Immature natural killer cell (primary cell): ENCODE data around the gene C2CD5. TPM values are rescaled to one million over a fixed set of nuclear protein-coding genes. Genes with fewer than 3 reads are reported as not detected.
A peak's percentile ranks its signal among the peaks of the same experiment; 100 is the strongest.

ENCODE experiments used
- DNase-seq, 3 donors: peaks; one replicate each; pipeline ENCODE4 v3.0.0; 2022; ENCODE audit warnings: mixed read lengths in 1 of 3
- H3K27ac Mint-ChIP-seq, 6 donors: one replicate each; pipeline ENCODE4 v1.8.0; 2020; ENCODE audit warnings: mixed read lengths in 6 of 6, mild to moderate bottlenecking in 5 of 6, inconsistent platforms in 4 of 6, moderate library complexity in 3 of 6
- H3K27me3 Mint-ChIP-seq, 3 donors: one replicate each; pipeline ENCODE4 v1.8.0; 2020 to 2021; ENCODE audit warnings: low read depth in 3 of 3, mild to moderate bottlenecking in 3 of 3, mixed read lengths in 3 of 3, moderate library complexity in 3 of 3, inconsistent platforms in 1 of 3
- H3K36me3 Mint-ChIP-seq, 3 donors: one replicate each; pipeline ENCODE4 v1.8.0; 2020; ENCODE audit warnings: mixed read lengths in 3 of 3, inconsistent platforms in 2 of 3, mild to moderate bottlenecking in 2 of 3
- H3K4me1 Mint-ChIP-seq, 2 donors: one replicate each; pipeline ENCODE4 v1.8.0; 2020; ENCODE audit warnings: inconsistent platforms in 2 of 2, mild to moderate bottlenecking in 2 of 2, mixed read lengths in 2 of 2, moderate library complexity in 1 of 2
- H3K4me3 Mint-ChIP-seq, 5 donors: one replicate each; pipeline ENCODE4 v1.8.0; 2020; ENCODE audit warnings: mild to moderate bottlenecking in 5 of 5, mixed read lengths in 5 of 5, inconsistent platforms in 3 of 5, moderate library complexity in 3 of 5
- H3K9me3 Mint-ChIP-seq, 6 donors: one replicate each; pipeline ENCODE4 v1.8.0; 2020; ENCODE audit warnings: mild to moderate bottlenecking in 6 of 6, mixed read lengths in 6 of 6, inconsistent platforms in 4 of 6, moderate library complexity in 3 of 6
- polyA plus RNA-seq, 3 donors: library from polyadenylated mRNA; unstranded; fragments of 300-500 nt; fragmentation: Illumina TruSeq; gene quantifications; one replicate each; pipeline ENCODE4 v1.2.3, GENCODE V29; 2021

The C2CD5 gene
- polyA plus RNA-seq, 3 donors from 2014 or later, result 5.2 to 15.2 (median 14.1) TPM

- peaks cover 3 to 11% (median 10%) of the 10 kb centered on the region in 3 donors for H3K27me3 Mint-ChIP-seq
- peak overlapping the region in 5 of 6 donors; percentile 55 to 90 (median 73) for H3K27ac Mint-ChIP-seq
- H3K36me3 Mint-ChIP-seq, result peaks cover 0 to 1% (median 0%) of the 10 kb centered on the region in 3 donors
- H3K4me1 Mint-ChIP-seq, result peaks cover 35 to 40% of the 10 kb centered on the region in 2 donors
- H3K9me3 Mint-ChIP-seq, result peaks cover 0 to 4% (median 0%) of the 10 kb centered on the region in 6 donors
- H3K4me3 Mint-ChIP-seq, result peak overlapping the region; percentile 94 to 98 (median 96)
- DNase-seq, result no peak
Measured at GRCh38 chr12:22545255-22545654, 913 bp upstream of the C2CD5 start.

DNA sequence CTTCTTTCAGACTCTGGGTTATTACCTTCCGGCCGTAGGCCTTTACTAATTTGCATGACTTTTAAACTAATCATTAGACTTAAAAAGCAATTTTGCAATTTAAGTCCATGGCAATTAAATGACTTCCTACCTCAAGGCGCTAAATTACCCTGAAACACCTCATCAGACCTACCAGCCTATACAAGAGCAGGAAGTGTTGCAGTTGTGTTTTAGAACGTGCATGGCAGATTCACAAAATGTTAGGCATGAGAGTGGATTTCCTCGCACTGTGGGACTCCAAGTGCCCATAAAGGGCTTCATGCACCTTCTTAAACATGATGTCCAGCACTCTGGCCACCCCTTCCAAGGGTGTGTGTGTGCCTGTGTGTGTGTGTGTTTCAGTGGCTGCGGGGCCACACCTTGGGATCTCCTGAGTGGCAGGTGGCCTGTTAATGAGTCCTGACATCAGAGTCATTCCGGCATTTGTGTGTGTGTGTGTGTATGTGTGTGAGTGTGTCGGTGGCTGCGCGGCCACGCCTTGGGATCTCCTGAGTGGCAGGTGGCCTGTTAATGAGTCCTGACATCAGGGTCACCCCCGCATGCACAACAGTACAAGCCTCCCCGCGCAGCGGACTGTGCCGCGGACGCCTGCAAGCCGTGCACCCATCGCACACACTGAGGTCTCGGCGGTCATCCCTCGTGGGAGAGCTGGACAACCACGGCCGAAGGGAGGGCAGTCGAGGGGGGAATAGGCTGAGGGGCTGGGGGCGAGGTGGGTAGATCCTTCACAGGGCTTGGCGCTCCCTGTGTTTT, 900 bp downstream of the C2CD5 start:
- Mint-ChIP-seq H3K9me3 (peaks cover 0 to 4% (median 0%) of the 10 kb centered on the region in 6 donors), H3K27ac (peak overlapping the region; percentile 88 to 97 (median 94)), H3K4me3 (peak overlapping the region; percentile 94 to 98 (median 96)), H3K4me1 (peaks cover 45 to 54% of the 10 kb centered on the region in 2 donors), H3K36me3 (peaks cover 0 to 6% (median 3%) of the 10 kb centered on the region in 3 donors), H3K27me3 (peaks cover 3 to 11% (median 5%) of the 10 kb centered on the region in 3 donors)
- DNase-seq, result peak in 2 of 3 donors; percentile 34 to 47

GRCh38 chr12:22541496-22542155, 2.7 kb downstream of the C2CD5 start:
- DNase-seq, result no peak
- peaks cover 50 to 55% of the 10 kb centered on the region in 2 donors for H3K4me1 Mint-ChIP-seq
- peak overlapping the region in 3 of 6 donors; percentile 9 to 41 (median 21) for H3K27ac Mint-ChIP-seq
- H3K4me3 Mint-ChIP-seq, result peak overlapping the region in 2 of 5 donors; percentile 29 to 39
- H3K9me3 Mint-ChIP-seq, result peaks cover 0 to 4% (median 0%) of the 10 kb centered on the region in 6 donors
- peaks cover 3 to 9% (median 5%) of the 10 kb centered on the region in 3 donors for H3K27me3 Mint-ChIP-seq
- H3K36me3 Mint-ChIP-seq, result peaks cover 0 to 6% (median 3%) of the 10 kb centered on the region in 3 donors

DNA sequence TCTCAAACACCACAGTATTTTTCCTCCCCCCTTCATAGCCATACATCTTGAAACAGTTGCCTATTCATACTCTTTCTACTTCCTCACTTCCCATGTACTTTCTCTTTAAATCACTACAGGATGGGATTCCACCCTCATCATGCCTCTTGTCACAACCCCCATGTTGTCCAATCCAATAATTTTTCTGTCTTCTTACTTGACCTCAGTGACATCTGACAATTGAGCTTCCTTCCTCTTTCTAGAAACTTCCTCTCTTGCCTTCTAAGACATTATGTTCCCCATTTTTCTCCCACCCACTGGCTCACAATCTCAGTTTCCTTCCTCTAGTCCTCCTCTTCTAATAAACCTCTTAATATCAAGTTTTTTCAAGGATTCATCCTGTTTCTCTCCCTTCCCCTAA, 5.3 kb downstream of the C2CD5 start:
- no peak for DNase-seq
- Mint-ChIP-seq H3K36me3 (peaks cover 0 to 7% (median 6%) of the 10 kb centered on the region in 3 donors), H3K27me3 (peaks cover 0 to 4% (median 0%) of the 10 kb centered on the region in 3 donors), H3K9me3 (no peaks in the 10 kb centered on the region), H3K27ac (peak overlapping the region in 2 of 6 donors; percentile 25 to 30), H3K4me3 (no peak overlapping the region), H3K4me1 (peaks cover 50 to 56% of the 10 kb centered on the region in 2 donors)

GRCh38 chr12:22538311-22538710, 6.0 kb downstream of the C2CD5 start:
- peaks cover 2 to 10% (median 8%) of the 10 kb centered on the region in 3 donors for H3K36me3 Mint-ChIP-seq
- H3K4me1 Mint-ChIP-seq, result peaks cover 47 to 54% of the 10 kb centered on the region in 2 donors
- H3K4me3 Mint-ChIP-seq, result no peak overlapping the region
- H3K27ac Mint-ChIP-seq, result peak overlapping the region in 1 of 6 donors; percentile 2
- no peak for DNase-seq
- H3K27me3 Mint-ChIP-seq, result no peaks in the 10 kb centered on the region
- no peaks in the 10 kb centered on the region for H3K9me3 Mint-ChIP-seq

DNA sequence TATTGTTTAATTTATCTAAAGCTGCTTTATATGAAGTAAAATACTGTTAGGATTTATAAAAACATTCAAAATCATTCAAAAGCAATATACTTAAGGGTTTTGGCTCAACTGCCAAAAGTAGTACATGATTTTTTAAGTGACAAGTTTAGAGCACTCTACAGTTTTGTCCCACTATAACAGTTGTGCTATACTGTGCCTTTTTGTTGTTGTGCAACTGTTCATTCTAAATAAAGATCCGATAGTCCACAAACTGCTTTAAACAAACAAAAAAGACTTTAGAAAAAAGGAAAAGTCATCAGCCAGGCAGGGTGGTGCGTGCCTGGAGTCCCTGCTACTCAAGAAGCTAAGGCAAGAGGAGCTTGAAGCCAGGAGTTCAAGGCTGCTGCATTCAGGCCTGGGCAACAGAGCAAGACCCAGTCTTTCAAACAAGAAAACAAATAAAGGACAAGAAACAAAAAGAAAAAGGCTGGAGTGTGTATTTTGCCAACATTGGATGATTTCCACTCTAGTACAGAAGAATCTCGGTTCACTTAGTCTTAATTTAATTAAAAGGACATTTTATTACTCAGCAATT, 7.3 kb downstream of the C2CD5 start:
- Mint-ChIP-seq H3K36me3 (peaks cover 9 to 19% (median 16%) of the 10 kb centered on the region in 3 donors), H3K27me3 (no peaks in the 10 kb centered on the region), H3K9me3 (no peaks in the 10 kb centered on the region), H3K4me1 (peaks cover 41 to 50% of the 10 kb centered on the region in 2 donors), H3K27ac (peak overlapping the region in 2 of 6 donors; percentile 8 to 9), H3K4me3 (no peak overlapping the region)
- no peak for DNase-seq

- Mint-ChIP-seq H3K27ac (peak overlapping the region in 1 of 6 donors; percentile 8), H3K9me3 (no peaks in the 10 kb centered on the region), H3K36me3 (peaks cover 14 to 23% (median 21%) of the 10 kb centered on the region in 3 donors), H3K27me3 (no peaks in the 10 kb centered on the region), H3K4me3 (no peak overlapping the region), H3K4me1 (peaks cover 35 to 44% of the 10 kb centered on the region in 2 donors)
- no peak for DNase-seq
Measured at GRCh38 chr12:22536346-22536945, 7.9 kb downstream of the C2CD5 start.

DNA sequence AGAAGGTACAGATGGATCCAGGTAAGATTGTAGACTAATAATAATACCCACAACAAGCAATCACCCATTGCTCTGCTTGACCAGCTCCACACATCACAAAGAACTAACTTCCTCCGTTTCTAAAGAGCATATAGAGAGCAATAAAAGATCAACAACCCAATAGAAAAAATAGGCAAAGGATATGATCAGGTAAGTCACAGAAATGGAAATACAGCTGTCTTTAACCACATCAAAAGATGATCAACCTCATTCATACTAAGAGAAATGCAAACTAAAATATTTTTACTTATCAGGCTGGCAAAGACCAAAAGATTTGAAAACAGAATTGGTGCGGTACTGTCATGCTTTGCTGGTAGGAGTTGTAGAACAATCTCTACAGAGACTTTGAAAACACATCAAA, 8.9 kb downstream of the C2CD5 start:
- Mint-ChIP-seq H3K4me3 (no peak overlapping the region), H3K27ac (no peak overlapping the region)

GRCh38 chr12:22535038-22535437, 9.3 kb downstream of the C2CD5 start:
- no peak overlapping the region for H3K4me3 Mint-ChIP-seq
- no peak overlapping the region for H3K27ac Mint-ChIP-seq
- peaks cover 19 to 27% (median 24%) of the 10 kb centered on the region in 3 donors for H3K36me3 Mint-ChIP-seq
- peaks cover 29 to 33% of the 10 kb centered on the region in 2 donors for H3K4me1 Mint-ChIP-seq
- H3K27me3 Mint-ChIP-seq, result no peaks in the 10 kb centered on the region
- no peaks in the 10 kb centered on the region for H3K9me3 Mint-ChIP-seq
- no peak for DNase-seq

More for the DNA sequence above, 8.9 kb downstream of the C2CD5 start:
- no peak for DNase-seq
- H3K27me3 Mint-ChIP-seq, result no peaks in the 10 kb centered on the region
- H3K9me3 Mint-ChIP-seq, result no peaks in the 10 kb centered on the region
- peaks cover 29 to 37% of the 10 kb centered on the region in 2 donors for H3K4me1 Mint-ChIP-seq
- peaks cover 19 to 27% (median 27%) of the 10 kb centered on the region in 3 donors for H3K36me3 Mint-ChIP-seq

GRCh38 chr12:22533155-22533554, 11.2 kb downstream of the C2CD5 start:
- Mint-ChIP-seq H3K27me3 (no peaks in the 10 kb centered on the region), H3K27ac (peak overlapping the region in 3 of 6 donors; percentile 2 to 17 (median 15)), H3K9me3 (no peaks in the 10 kb centered on the region), H3K4me1 (peaks cover 20 to 26% of the 10 kb centered on the region in 2 donors), H3K36me3 (peaks cover 19 to 24% (median 24%) of the 10 kb centered on the region in 3 donors), H3K4me3 (no peak overlapping the region)
- DNase-seq, result no peak

DNA sequence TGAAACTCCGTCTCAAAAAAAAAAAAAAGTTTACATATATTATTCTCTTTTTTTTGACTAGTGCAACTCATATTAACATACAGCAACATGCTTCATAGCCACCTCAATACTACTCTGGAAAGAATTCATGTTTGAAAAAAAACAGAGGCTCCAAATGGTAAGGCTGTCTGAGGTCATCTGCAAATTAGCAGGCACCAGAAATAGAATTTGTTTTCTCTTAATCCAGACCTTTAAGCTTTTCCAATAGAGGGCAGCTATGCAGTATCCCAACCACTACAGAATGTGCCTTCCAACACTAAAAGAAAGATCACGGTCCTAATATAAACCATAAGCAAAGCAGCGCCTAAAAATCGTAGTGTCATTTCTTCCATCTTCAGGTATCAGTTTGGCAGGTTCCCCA, 12.0 kb downstream of the C2CD5 start:
- no peak for DNase-seq
- H3K27me3 Mint-ChIP-seq, result no peaks in the 10 kb centered on the region
- H3K4me3 Mint-ChIP-seq, result no peak overlapping the region
- H3K4me1 Mint-ChIP-seq, result peaks cover 18 to 26% of the 10 kb centered on the region in 2 donors
- H3K27ac Mint-ChIP-seq, result no peak overlapping the region
- no peaks in the 10 kb centered on the region for H3K9me3 Mint-ChIP-seq
- H3K36me3 Mint-ChIP-seq, result peaks cover 19 to 25% (median 24%) of the 10 kb centered on the region in 3 donors

- Mint-ChIP-seq H3K27ac (no peak overlapping the region), H3K9me3 (no peaks in the 10 kb centered on the region), H3K36me3 (peaks cover 19 to 30% (median 24%) of the 10 kb centered on the region in 3 donors), H3K4me3 (no peak overlapping the region), H3K27me3 (no peaks in the 10 kb centered on the region), H3K4me1 (peaks cover 13 to 26% of the 10 kb centered on the region in 2 donors)
- no peak for DNase-seq
Measured at GRCh38 chr12:22531205-22531604, 13.1 kb downstream of the C2CD5 start.
